H1 (cell line): Measurements from ENCODE around the gene SCN7A. TPM values are rescaled to one million over a fixed set of nuclear protein-coding genes. Genes with fewer than 3 reads are reported as not detected.

ENCODE experiments used
- CTCF ChIA-PET: fragments of 300-600 bp; sonication (Branson Sonifier 250); formaldehyde crosslinking; loops from one replicate; lab custom pipeline; 2021; ENCODE audit not compliant: partially characterized antibody; lab: Charles Lee
- POLR2A ChIA-PET: fragments of 300-600 bp; sonication (Branson Sonifier 250); formaldehyde crosslinking; loops from one replicate; lab custom pipeline; 2021; ENCODE audit warnings: inconsistent platforms; ENCODE audit not compliant: partially characterized antibody; lab: Charles Lee
- DNase-seq, 2 experiments: peaks; one replicate each; pipeline versions ENCODE4 v3.0.0 to v3.0.0-alpha.2; 2010 to 2022; ENCODE audit warnings: low spot score in 2 of 2, low read depth in 1 of 2, mixed read lengths in 1 of 2
- FAIRE-seq: peaks from 2 replicates; lab custom pipeline; 2011; peaks lifted over from hg19 to GRCh38; lab: Jason Lieb, UNC
- H2AFZ ChIP-seq: 2 replicates; pipeline ENCODE4 v1.8.1; 2012; ENCODE audit warnings: low read length, inconsistent platforms
- H2AK5ac ChIP-seq: 2 replicates; pipeline ENCODE4 v1.6.1; 2013; ENCODE audit warnings: low read depth, low read length
- H2BK120ac ChIP-seq: replicated peaks from 2 replicates; pipeline ENCODE3; 2013; ENCODE audit warnings: low read depth, low read length, inconsistent platforms
- H2BK12ac ChIP-seq: 2 replicates; pipeline ENCODE4 v1.6.1; 2013; ENCODE audit warnings: low read depth, low read length
- H2BK15ac ChIP-seq: 2 replicates; pipeline ENCODE4 v1.6.1; 2013; ENCODE audit warnings: low read length
- H2BK20ac ChIP-seq: 2 replicates; pipeline ENCODE4 v1.6.1; 2013; ENCODE audit warnings: low read length
- H2BK5ac ChIP-seq: 2 replicates; pipeline ENCODE4 v1.6.1; 2013; ENCODE audit warnings: low read depth, low read length
- H3K14ac ChIP-seq: 2 replicates; pipeline ENCODE4 v1.6.1; 2013; ENCODE audit warnings: inconsistent platforms; ENCODE audit not compliant: insufficient read length
- H3K18ac ChIP-seq: 2 replicates; pipeline ENCODE4 v1.6.1; 2013; ENCODE audit warnings: low read length; ENCODE audit errors: extremely low read depth
- H3K23ac ChIP-seq: 2 replicates; pipeline ENCODE4 v1.6.1; 2013; ENCODE audit warnings: inconsistent platforms; ENCODE audit not compliant: insufficient read length
- H3K23me2 ChIP-seq: 2 replicates; pipeline ENCODE4 v1.6.1; 2013; ENCODE audit warnings: low read depth, low read length
- H3K27ac ChIP-seq: 2 replicates; pipeline ENCODE4 v1.6.1; 2011; ENCODE audit warnings: low read depth, low read length, inconsistent platforms
- H3K27me3 ChIP-seq, 4 experiments: replicated peaks in 1 of 4; 1 replicate in 1 of 4; 2 replicates in 3 of 4; pipeline versions ENCODE4 v1.6.1 to v1.8.1; 2011 to 2013; ENCODE audit warnings: low read length in 3 of 4, mild to moderate bottlenecking in 3 of 4, inconsistent platforms in 2 of 4, mixed read lengths in 2 of 4, moderate library complexity in 1 of 4; ENCODE audit not compliant: control insufficient read depth in 3 of 4, insufficient read depth in 3 of 4; ENCODE audit errors: extremely low read depth in 1 of 4
- H3K36me3 ChIP-seq, 4 experiments: 2 replicates each; pipeline versions ENCODE4 v1.6.1 to v1.8.1; 2011 to 2013; ENCODE audit warnings: mild to moderate bottlenecking in 4 of 4, low read length in 3 of 4, moderate library complexity in 2 of 4, control low read depth in 1 of 4, inconsistent platforms in 1 of 4; ENCODE audit not compliant: insufficient read depth in 4 of 4, control insufficient read depth in 2 of 4
- H3K4ac ChIP-seq: replicated peaks from 2 replicates; pipeline ENCODE3; 2013; ENCODE audit warnings: low read length, low read depth, mixed read lengths, inconsistent platforms; ENCODE audit not compliant: insufficient read length
- H3K4me1 ChIP-seq, 4 experiments: replicated peaks in 1 of 4; 1 replicate in 1 of 4; 2 replicates in 3 of 4; pipeline versions ENCODE4 v1.6.1 to v1.8.1; 2011 to 2013; ENCODE audit warnings: low read length in 3 of 4, inconsistent platforms in 2 of 4, mixed read lengths in 1 of 4; ENCODE audit not compliant: insufficient read depth in 4 of 4, control insufficient read depth in 3 of 4
- H3K4me2 ChIP-seq, 2 experiments: 2 replicates each; pipeline versions ENCODE4 v1.6.1 to v1.8.1; 2011 to 2013; ENCODE audit warnings: low read depth in 2 of 2, low read length in 2 of 2, control low read depth in 1 of 2, inconsistent platforms in 1 of 2, mild to moderate bottlenecking in 1 of 2; ENCODE audit not compliant: insufficient read depth in 1 of 2
- H3K4me3 ChIP-seq, 4 experiments: fragments of 200-600, 300-600 bp in 1 of 4; sonication (generic), shearing (Covaris generic), sonication (Bioruptor Twin) in 1 of 4; 2 replicates each; pipeline versions ENCODE4 v1.5.1 to v1.8.1; 2011 to 2016; ENCODE audit warnings: low read length in 4 of 4, low read depth in 3 of 4, control low read depth in 2 of 4, inconsistent platforms in 2 of 4, mild to moderate bottlenecking in 2 of 4, mixed read lengths in 1 of 4, moderate library complexity in 1 of 4; ENCODE audit not compliant: insufficient read depth in 2 of 4; ENCODE audit errors: extremely low read depth in 1 of 4
- H3K56ac ChIP-seq: replicated peaks from 2 replicates; pipeline ENCODE3; 2013; ENCODE audit warnings: low read depth, mild to moderate bottlenecking, mixed read lengths, low read length, inconsistent platforms; ENCODE audit not compliant: insufficient read length
- H3K79me1 ChIP-seq: 2 replicates; pipeline ENCODE4 v1.6.1; 2013; ENCODE audit warnings: low read depth, low read length, control low read depth
- H3K79me2 ChIP-seq, 2 experiments: 2 replicates each; pipeline versions ENCODE4 v1.6.1 to v1.8.1; 2012 to 2013; ENCODE audit warnings: low read length in 2 of 2, mild to moderate bottlenecking in 2 of 2, inconsistent platforms in 1 of 2; ENCODE audit not compliant: insufficient read depth in 2 of 2, control insufficient read depth in 1 of 2
- H3K9ac ChIP-seq, 4 experiments: replicated peaks in 1 of 4; 1 replicate in 1 of 4; 2 replicates in 3 of 4; pipeline versions ENCODE4 v1.6.1 to v1.8.1; 2011 to 2013; ENCODE audit warnings: low read depth in 3 of 4, low read length in 3 of 4, control low read depth in 2 of 4, mild to moderate bottlenecking in 2 of 4, moderate library complexity in 2 of 4, inconsistent platforms in 1 of 4; ENCODE audit errors: extremely low read depth in 1 of 4
- H3K9me3 ChIP-seq, 2 experiments: 2 replicates each; pipeline versions ENCODE4 v1.6.1 to v1.8.1; 2012 to 2013; ENCODE audit warnings: mild to moderate bottlenecking in 2 of 2, moderate library complexity in 2 of 2, control low read depth in 1 of 2, inconsistent platforms in 1 of 2, low read depth in 1 of 2, low read length in 1 of 2, mixed read lengths in 1 of 2; ENCODE audit not compliant: insufficient read depth in 2 of 2
- H4K20me1 ChIP-seq, 2 experiments: replicated peaks in 1 of 2; 2 replicates each; pipeline versions ENCODE3 to v1.8.1; 2011 to 2013; ENCODE audit warnings: inconsistent platforms in 2 of 2, low read length in 2 of 2, mild to moderate bottlenecking in 1 of 2; ENCODE audit not compliant: insufficient read depth in 2 of 2, control insufficient read depth in 1 of 2
- H4K5ac ChIP-seq: 2 replicates; pipeline ENCODE4 v1.6.1; 2013; ENCODE audit warnings: low read length, low read depth, mixed read lengths, inconsistent platforms; ENCODE audit not compliant: insufficient read length
- H4K8ac ChIP-seq: 2 replicates; pipeline ENCODE4 v1.8.0; 2013; ENCODE audit warnings: mild to moderate bottlenecking, moderate library complexity, low read length, inconsistent platforms; ENCODE audit not compliant: insufficient read depth; ENCODE audit errors: extremely low read depth
- H4K91ac ChIP-seq: replicated peaks from 2 replicates; pipeline ENCODE3; 2013; ENCODE audit warnings: low read length, mixed read lengths, inconsistent platforms; ENCODE audit not compliant: insufficient read length
- BACH1 ChIP-seq: IDR thresholded peaks from 2 replicates; pipeline ENCODE4 v1.6.1; 2012; ENCODE audit warnings: low read length, improper control_type of control experiment
- CBX5 ChIP-seq: fragments of 300-800, 300-1000 bp; sonication (generic); IDR thresholded peaks from 2 replicates; pipeline ENCODE4 v1.7.1; 2016; ENCODE audit warnings: antibody characterized with exemption, low read length, low read depth
- CBX8 ChIP-seq: fragments of 300-800, 300-1000 bp; sonication (generic); IDR thresholded peaks from 2 replicates; pipeline ENCODE4 v1.7.1; 2016; ENCODE audit warnings: low read depth, low read length, borderline replicate concordance
- TAF7 ChIP-seq: optimal IDR thresholded peaks from 2 replicates; pipeline ENCODE3; 2011; ENCODE audit warnings: low read depth, mild to moderate bottlenecking, inconsistent platforms, low read length, moderate library complexity, borderline replicate concordance
- WGBS, 2 experiments: shearing (Covaris generic) in 1 of 2; methylation state at CpG; one replicate each; pipeline versions ENCODE4 v1.1.6 to v1.1.7; 2013 to 2015; ENCODE audit warnings: low lambda C conversion rate in 2 of 2, mixed read lengths in 2 of 2, inconsistent platforms in 1 of 2, low coverage in 1 of 2, missing lambda C conversion rate in 1 of 2; ENCODE audit not compliant: insufficient replicate concordance in 2 of 2, insufficient coverage in 1 of 2, insufficient read length in 1 of 2; ENCODE audit errors: extremely low coverage in 1 of 2, missing lambda C conversion rate in 1 of 2; 5-methylcytosine and 5-hydroxymethylcytosine counted together
- polyA plus RNA-seq, 7 experiments: library from polyadenylated mRNA; depleted of rRNA in 3 of 7; stranded (reverse) in 5 of 7; unstranded in 2 of 7; fragments of >200 nt in 5 of 7; fragments of 200-250 nt in 2 of 7; gene quantifications; 1 replicate in 5 of 7; 2 replicates in 1 of 7; 4 replicates in 1 of 7; pipeline versions ENCODE4 v1.2.1 to v1.2.3, GENCODE V29; 2011 to 2013; ENCODE audit warnings: missing spikeins in 2 of 7, mixed read lengths in 2 of 7
- total RNA-seq: library from RNA; stranded (reverse); fragmentation: NEBNext Ultra II Directional; extraction: Animal tissue kit (Norgen Biotek cat#: 25700); gene quantifications from 2 replicates; pipeline ENCODE4 v1.2.1, GENCODE V29; 2021
- TF ChIP-seq, protein P1 (sequence below), 3 experiments: IDR thresholded peaks; 1 replicate in 2 of 3; 2 replicates in 1 of 3; pipeline versions ENCODE4 v1.5.1 to v1.6.1; 2011; ENCODE audit warnings: low read length in 3 of 3, mild to moderate bottlenecking in 3 of 3, inconsistent platforms in 2 of 3, low read depth in 1 of 3, moderate library complexity in 1 of 3; ENCODE audit not compliant: insufficient read depth in 1 of 3; ENCODE audit errors: control extremely low read depth in 1 of 3

SCN7A gene
- total and polyA plus RNA-seq, 2 of the 8 experiments (the other 6 are each of a cell fraction or from before 2014, with no cell fraction given) = 0.09 to 0.19 TPM

- Histone ChIP-seq H2AK5ac (no peak overlapping the region), H3K23me2 (no peaks in the 10 kb centered on the region), H4K91ac (no peak overlapping the region), H3K79me2 (no peaks in the 10 kb centered on the region), H3K4me3 (no peak overlapping the region), H2BK12ac (no peak overlapping the region), H2BK5ac (no peak overlapping the region), H3K9ac (no peak overlapping the region), H3K18ac (no peak overlapping the region), H3K4me2 (no peak overlapping the region), H3K27me3 (no peaks in the 10 kb centered on the region), H4K20me1 (no peaks in the 10 kb centered on the region), H2BK15ac (no peak overlapping the region), H3K36me3 (no peaks in the 10 kb centered on the region), H4K8ac (no peak overlapping the region), H2BK20ac (no peak overlapping the region)
- ChIA-PET CTCF (interaction anchor here (0.6 to 1.2 kb wide), 5 partner anchors 27 to 1652 kb away, joined by 3 to 6 read pairs (median 3); no protein-coding TSS in a partner anchor), POLR2A (no interaction called here)
- 80% methylated on average over 3 of the region's 3 CpGs; no CpG with 5 or more reads in 1 of the 2 experiments for WGBS, 2 experiments
- DNase-seq = no peak
- FAIRE-seq = no peak
- TF ChIP-seq, protein P1, sequence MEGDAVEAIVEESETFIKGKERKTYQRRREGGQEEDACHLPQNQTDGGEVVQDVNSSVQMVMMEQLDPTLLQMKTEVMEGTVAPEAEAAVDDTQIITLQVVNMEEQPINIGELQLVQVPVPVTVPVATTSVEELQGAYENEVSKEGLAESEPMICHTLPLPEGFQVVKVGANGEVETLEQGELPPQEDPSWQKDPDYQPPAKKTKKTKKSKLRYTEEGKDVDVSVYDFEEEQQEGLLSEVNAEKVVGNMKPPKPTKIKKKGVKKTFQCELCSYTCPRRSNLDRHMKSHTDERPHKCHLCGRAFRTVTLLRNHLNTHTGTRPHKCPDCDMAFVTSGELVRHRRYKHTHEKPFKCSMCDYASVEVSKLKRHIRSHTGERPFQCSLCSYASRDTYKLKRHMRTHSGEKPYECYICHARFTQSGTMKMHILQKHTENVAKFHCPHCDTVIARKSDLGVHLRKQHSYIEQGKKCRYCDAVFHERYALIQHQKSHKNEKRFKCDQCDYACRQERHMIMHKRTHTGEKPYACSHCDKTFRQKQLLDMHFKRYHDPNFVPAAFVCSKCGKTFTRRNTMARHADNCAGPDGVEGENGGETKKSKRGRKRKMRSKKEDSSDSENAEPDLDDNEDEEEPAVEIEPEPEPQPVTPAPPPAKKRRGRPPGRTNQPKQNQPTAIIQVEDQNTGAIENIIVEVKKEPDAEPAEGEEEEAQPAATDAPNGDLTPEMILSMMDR (IDR thresholded peaks at IDR 0.05; ENCODE audit: control extremely low read depth in 1 of 3, insufficient read depth in 1 of 3, low read depth in 1 of 3, low read length in 3 of 3) = no peak
- TF ChIP-seq BACH1 (no peak), TAF7 (no peak), CBX8 (no peak), CBX5 (no peak)
- TF ChIP-seq, all 59 proteins: peak for 0
- no peak overlapping the region for H3K27ac ChIP-seq
- H3K79me1 ChIP-seq = no peaks in the 10 kb centered on the region
- H3K4me1 ChIP-seq = no peaks in the 10 kb centered on the region
- H2AFZ ChIP-seq = no peak overlapping the region; the same call in 1 of the 2 replicates
- H2BK120ac ChIP-seq = no peak overlapping the region
- no peak overlapping the region for H3K23ac ChIP-seq
- H3K56ac ChIP-seq = no peak overlapping the region
- H3K14ac ChIP-seq = no peak overlapping the region
- H3K9me3 ChIP-seq = no peaks in the 10 kb centered on the region
- H3K4ac ChIP-seq = no peak overlapping the region
- no peak overlapping the region for H4K5ac ChIP-seq
Measured at GRCh38 chr2:166388481-166389070, 105.5 kb downstream of the SCN7A start.
